Common myeloid progenitor, CD34-positive (primary cell): ENCODE measurements around the gene TMEM117.

Source experiments
- CTCF ChIA-PET: fragments of 350-600 bp; sonication (Branson Sonifier 250); formaldehyde crosslinking; loops from one replicate; lab custom pipeline; 2021; ENCODE audit warnings: antibody characterized with exemption; lab: Charles Lee
- POLR2A ChIA-PET: fragments of 350-600 bp; sonication (Branson Sonifier 250); formaldehyde crosslinking; loops from one replicate; lab custom pipeline; 2021; ENCODE audit warnings: antibody characterized with exemption; lab: Charles Lee
- DNase-seq, 3 donors: peaks; one replicate each; pipeline versions ENCODE4 v3.0.0 to v3.0.0-alpha.2; 2013
- H3K27ac ChIP-seq, 2 experiments: 1 replicate in 1 of 2; 2 replicates in 1 of 2; pipeline ENCODE4 v1.7.0; 2013; ENCODE audit warnings: inconsistent platforms in 2 of 2, low read length in 2 of 2, mild to moderate bottlenecking in 2 of 2, low read depth in 1 of 2, moderate library complexity in 1 of 2; ENCODE audit not compliant: severe bottlenecking in 2 of 2, insufficient read depth in 1 of 2, poor library complexity in 1 of 2
- H3K27me3 ChIP-seq, 5 experiments: replicated peaks in 2 of 5; 1 replicate in 3 of 5; 2 replicates in 2 of 5; pipeline versions ENCODE4 v1.6.1 to v1.7.0; 2013; ENCODE audit warnings: low read length in 4 of 5, mild to moderate bottlenecking in 2 of 5, moderate library complexity in 2 of 5, inconsistent platforms in 1 of 5; ENCODE audit not compliant: insufficient read depth in 5 of 5, control insufficient read depth in 4 of 5
- H3K36me3 ChIP-seq, 4 experiments: 1 replicate in 2 of 4; 2 replicates in 2 of 4; pipeline versions ENCODE4 v1.6.1 to v1.7.0; 2013; ENCODE audit warnings: low read length in 3 of 4, control low read depth in 1 of 4, mild to moderate bottlenecking in 1 of 4; ENCODE audit not compliant: control insufficient read depth in 4 of 4, insufficient read depth in 4 of 4
- H3K4me1 ChIP-seq, 4 experiments: 1 replicate in 3 of 4; 2 replicates in 1 of 4; pipeline versions ENCODE4 v1.6.1 to v1.7.1; 2013; ENCODE audit warnings: low read length in 3 of 4, mild to moderate bottlenecking in 3 of 4, control low read depth in 1 of 4, inconsistent platforms in 1 of 4, moderate library complexity in 1 of 4; ENCODE audit not compliant: control insufficient read depth in 4 of 4, insufficient read depth in 4 of 4; ENCODE audit errors: control extremely low read depth in 1 of 4
- H3K4me3 ChIP-seq, 7 experiments: 1 replicate in 4 of 7; 2 replicates in 3 of 7; pipeline versions ENCODE4 v1.5.1 to v1.7.0; 2013; ENCODE audit warnings: mild to moderate bottlenecking in 7 of 7, low read length in 6 of 7, moderate library complexity in 6 of 7, inconsistent platforms in 2 of 7, low read depth in 2 of 7, control low read depth in 1 of 7; ENCODE audit not compliant: insufficient read depth in 4 of 7, control insufficient read depth in 1 of 7; ENCODE audit errors: extremely low read depth in 1 of 7
- H3K9me3 ChIP-seq, 5 experiments: 1 replicate in 4 of 5; 2 replicates in 1 of 5; pipeline versions ENCODE4 v1.6.1 to v1.7.1; 2013; ENCODE audit warnings: low read length in 4 of 5, mild to moderate bottlenecking in 2 of 5, inconsistent platforms in 1 of 5, low read depth in 1 of 5, moderate library complexity in 1 of 5; ENCODE audit not compliant: control insufficient read depth in 4 of 5, insufficient read depth in 2 of 5; ENCODE audit errors: control extremely low read depth in 1 of 5
- whole genome bisulfite sequencing: methylation state at CpG from one replicate; pipeline ENCODE4 v1.1.5; 2013; ENCODE audit not compliant: insufficient coverage; 5-methylcytosine and 5-hydroxymethylcytosine counted together

TMEM117 gene

GRCh38 chr12:43882578-43883178 is 46.8 kb downstream of the TMEM117 start:
- DNase-seq: peak; percentile 62 to 86 (median 80)
- Histone ChIP-seq H3K36me3 (no peaks in the 10 kb centered on the region), H3K9me3 (no peaks in the 10 kb centered on the region), H3K4me3 (no peak overlapping the region), H3K27me3 (no peaks in the 10 kb centered on the region), H3K27ac (no peak overlapping the region), H3K4me1 (no peaks in the 10 kb centered on the region)
- ChIA-PET CTCF (interaction anchor here (1.1 to 4.7 kb wide), 13 partner anchors 11 to 437 kb away, joined by 3 to 43 read pairs (median 4); partner anchors contain the start of genes IRAK4, PUS7L and TWF1), POLR2A (interaction anchor here (0.6 kb wide), 1 partner anchor 249 kb away, joined by 3 read pairs; no protein-coding TSS in a partner anchor)
- WGBS: 0% methylated on average over 1 of the region's 2 CpGs

GRCh38 chr12:43883311-43883710 is 47.4 kb downstream of the TMEM117 start:
- POLR2A ChIA-PET: interaction anchor here (0.6 kb wide), 1 partner anchor 249 kb away, joined by 3 read pairs; no protein-coding TSS in a partner anchor
- no peak overlapping the region for H3K27ac ChIP-seq
- no CpG with 5 or more reads among the region's 2 CpGs for WGBS
- H3K4me3 ChIP-seq: no peak overlapping the region
- CTCF ChIA-PET: interaction anchor here (1.4 to 4.7 kb wide), 10 partner anchors 24 to 438 kb away, joined by 3 to 43 read pairs (median 6); partner anchors contain the start of genes IRAK4, PUS7L and TWF1
- H3K27me3 ChIP-seq: no peaks in the 10 kb centered on the region
- H3K36me3 ChIP-seq: no peaks in the 10 kb centered on the region
- no peak for DNase-seq
- no peaks in the 10 kb centered on the region for H3K9me3 ChIP-seq
- no peaks in the 10 kb centered on the region for H3K4me1 ChIP-seq

GRCh38 chr12:43883748-43884147 is 47.9 kb downstream of the TMEM117 start:
- Histone ChIP-seq H3K9me3 (no peaks in the 10 kb centered on the region), H3K4me3 (no peak overlapping the region), H3K4me1 (no peaks in the 10 kb centered on the region), H3K27ac (no peak overlapping the region), H3K36me3 (no peaks in the 10 kb centered on the region), H3K27me3 (no peaks in the 10 kb centered on the region)
- no peak for DNase-seq
- ChIA-PET POLR2A (no interaction called here), CTCF (interaction anchor here (1.9 to 4.7 kb wide), 5 partner anchors 46 to 438 kb away, joined by 4 to 43 read pairs (median 21); partner anchors contain the start of genes IRAK4, PUS7L and TWF1)
- WGBS: 100% methylated on average over 1 of the region's 2 CpGs

GRCh38 chr12:43884683-43885410 is 49.0 kb downstream of the TMEM117 start:
- no peaks in the 10 kb centered on the region for H3K4me1 ChIP-seq

GRCh38 chr12:43887397-43887796 is 51.5 kb downstream of the TMEM117 start:
- 96% methylated on average over 2 of the region's 2 CpGs for WGBS

More at GRCh38 chr12:43884683-43885410, 49.0 kb downstream of the TMEM117 start:
- no peak for DNase-seq
- POLR2A ChIA-PET: no interaction called here
- CTCF ChIA-PET: interaction anchor here (0.9 to 4.7 kb wide), 5 partner anchors 47 to 439 kb away, joined by 3 to 37 read pairs (median 4); no protein-coding TSS in a partner anchor
- 93% methylated on average over 4 of the region's 8 CpGs for WGBS
- no peak overlapping the region for H3K4me3 ChIP-seq
- no peaks in the 10 kb centered on the region for H3K27me3 ChIP-seq
- H3K9me3 ChIP-seq: no peaks in the 10 kb centered on the region
- H3K27ac ChIP-seq: no peak overlapping the region
- H3K36me3 ChIP-seq: no peaks in the 10 kb centered on the region

GRCh38 chr12:43891856-43892574 is 56.1 kb downstream of the TMEM117 start:
- ChIA-PET POLR2A (no interaction called here), CTCF (no interaction called here)
- DNase-seq: no peak
- no peak overlapping the region for H3K4me3 ChIP-seq
- no peaks in the 10 kb centered on the region for H3K36me3 ChIP-seq
- H3K9me3 ChIP-seq: no peaks in the 10 kb centered on the region
- WGBS: 100% methylated on average over 3 of the region's 3 CpGs
- H3K27me3 ChIP-seq: no peaks in the 10 kb centered on the region
- no peak overlapping the region for H3K27ac ChIP-seq
- H3K4me1 ChIP-seq: no peaks in the 10 kb centered on the region

More at GRCh38 chr12:43887397-43887796, 51.5 kb downstream of the TMEM117 start:
- no peaks in the 10 kb centered on the region for H3K27me3 ChIP-seq
- ChIA-PET POLR2A (no interaction called here), CTCF (interaction anchor here (1.7 kb wide), 1 partner anchor 82 kb away, joined by 6 read pairs; no protein-coding TSS in a partner anchor)
- H3K9me3 ChIP-seq: no peaks in the 10 kb centered on the region
- no peak for DNase-seq
- no peaks in the 10 kb centered on the region for H3K36me3 ChIP-seq
- H3K4me3 ChIP-seq: no peak overlapping the region
- no peak overlapping the region for H3K27ac ChIP-seq
- no peaks in the 10 kb centered on the region for H3K4me1 ChIP-seq
